ENCODE measurements around the gene HS6ST1.
"Not testable (repeated sequence)": the region's sequence is repeated elsewhere in the genome, so short reads cannot be mapped to it uniquely, and the experiment has no call there.

DNA sequence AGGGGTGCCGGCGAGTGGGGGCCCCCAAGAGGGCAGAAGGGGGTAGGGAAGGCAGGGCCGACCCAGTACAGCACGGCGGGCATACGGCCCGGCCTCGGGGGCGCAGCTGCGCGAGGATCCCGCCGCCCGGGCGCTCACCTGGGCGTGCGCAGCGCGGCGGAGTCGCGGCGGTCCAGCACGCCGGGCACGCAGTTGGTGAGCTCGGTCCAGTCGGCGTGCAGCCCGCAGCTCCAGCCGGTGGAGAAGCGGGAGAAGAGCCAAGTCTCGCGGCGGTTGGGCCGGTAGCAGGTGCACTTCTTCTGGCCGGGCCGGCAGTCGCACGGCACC, 806 bp downstream of the HS6ST1 start:
- not testable (repeated sequence) for TF ChIP-seq PATZ1 (CRISPR knock-in tag; IDR thresholded peaks at IDR 0.05; ENCODE audit: borderline replicate concordance); TOX (CRISPR knock-in tag; IDR thresholded peaks at IDR 0.05; ENCODE audit: borderline replicate concordance); ZFP3 (CRISPR knock-in tag; IDR thresholded peaks at IDR 0.05); ZNF8 (CRISPR knock-in tag; IDR thresholded peaks at IDR 0.05); CREB5 (CRISPR knock-in tag; IDR thresholded peaks at IDR 0.05; ENCODE audit: low read depth); SNAI2 (CRISPR knock-in tag; IDR thresholded peaks at IDR 0.05); POU6F1 (CRISPR knock-in tag; IDR thresholded peaks at IDR 0.05; ENCODE audit: borderline replicate concordance, low read depth); ZC3H10 (CRISPR knock-in tag; IDR thresholded peaks at IDR 0.05); ZFP30 (CRISPR knock-in tag; IDR thresholded peaks at IDR 0.05); ZNF565 (CRISPR knock-in tag; conservative IDR thresholded peaks at IDR 0.05; ENCODE audit: low read depth); TCF4 (CRISPR knock-in tag; IDR thresholded peaks at IDR 0.05; ENCODE audit: borderline replicate concordance); RARB (CRISPR knock-in tag; IDR thresholded peaks at IDR 0.05); ZNF70 (CRISPR knock-in tag; IDR thresholded peaks at IDR 0.05); GLIS3 (CRISPR knock-in tag; IDR thresholded peaks at IDR 0.05)
